CD4-positive, alpha-beta T cell (primary cell): ENCODE measurements around the gene SLC9A2. TPM values are rescaled to one million over a fixed set of nuclear protein-coding genes. Genes with fewer than 3 reads are reported as not detected.

Experiments used
- ATAC-seq: fragments of 200-7000 bp; cut with Tn5 transposase; one replicate; pipeline ENCODE4 v1.10.0; 2022; ENCODE audit warnings: mild to moderate bottlenecking; ENCODE audit not compliant: poor library complexity
- CTCF ChIA-PET: fragments of 350-600 bp; sonication (Branson Sonifier 250); formaldehyde crosslinking; loops from one replicate; lab custom pipeline; 2021; ENCODE audit warnings: antibody characterized with exemption, inconsistent platforms; lab: Charles Lee
- POLR2A ChIA-PET: fragments of 350-600 bp; sonication (Branson Sonifier 250); formaldehyde crosslinking; loops from one replicate; lab custom pipeline; 2021; ENCODE audit warnings: antibody characterized with exemption, inconsistent platforms; lab: Charles Lee
- DNase-seq, 14 experiments: peaks; one replicate each; pipeline ENCODE4 v3.0.0-alpha.2; 2013 to 2020; ENCODE audit warnings: mixed read lengths in 2 of 14
- H3K27ac ChIP-seq, 2 donors: one replicate each; pipeline versions ENCODE4 v1.5.1 to v1.7.0; 2013; ENCODE audit warnings: low read length in 2 of 2, low read depth in 1 of 2, mild to moderate bottlenecking in 1 of 2
- H3K27me3 ChIP-seq, 2 experiments: 1 replicate in 1 of 2; 2 replicates in 1 of 2; pipeline versions ENCODE4 v1.6.1 to v1.7.0; 2013; ENCODE audit warnings: low read length in 2 of 2, control low read depth in 1 of 2, mild to moderate bottlenecking in 1 of 2, moderate library complexity in 1 of 2; ENCODE audit not compliant: insufficient read depth in 2 of 2, control insufficient read depth in 1 of 2
- H3K36me3 ChIP-seq: one replicate; pipeline ENCODE4 v1.6.1; 2013; ENCODE audit warnings: low read length, control low read depth; ENCODE audit not compliant: insufficient read depth
- H3K4me1 ChIP-seq: one replicate; pipeline ENCODE4 v1.6.1; 2013; ENCODE audit warnings: low read length, control low read depth; ENCODE audit not compliant: insufficient read depth
- H3K4me3 ChIP-seq: one replicate; pipeline ENCODE4 v1.5.1; 2013; ENCODE audit warnings: mild to moderate bottlenecking, low read length, moderate library complexity
- H3K9me3 ChIP-seq, 2 experiments: 1 replicate in 1 of 2; 2 replicates in 1 of 2; pipeline versions ENCODE4 v1.6.1 to v1.7.0; 2013; ENCODE audit warnings: low read length in 2 of 2, mild to moderate bottlenecking in 2 of 2, control low read depth in 1 of 2, moderate library complexity in 1 of 2; ENCODE audit not compliant: control insufficient read depth in 1 of 2, insufficient read depth in 1 of 2
- H3K27ac Mint-ChIP-seq: one replicate; pipeline ENCODE4 v1.8.0; 2020; ENCODE audit warnings: mixed read lengths
- H3K27me3 Mint-ChIP-seq: one replicate; pipeline ENCODE4 v1.8.0; 2021; ENCODE audit warnings: mixed read lengths
- H3K36me3 Mint-ChIP-seq: one replicate; pipeline ENCODE4 v1.8.0; 2021; ENCODE audit warnings: low read depth, mixed read lengths
- H3K4me1 Mint-ChIP-seq: one replicate; pipeline ENCODE4 v1.8.0; 2021; ENCODE audit warnings: low read depth, mixed read lengths
- H3K4me3 Mint-ChIP-seq: one replicate; pipeline ENCODE4 v1.8.0; 2020; ENCODE audit warnings: mild to moderate bottlenecking, mixed read lengths
- H3K9me3 Mint-ChIP-seq: one replicate; pipeline ENCODE4 v1.8.0; 2020; ENCODE audit warnings: mixed read lengths
- intact Hi-C, 2 experiments: fragments of 100-400 bp; cut with DNase I in 1 of 2; cut with micrococcal nuclease in 1 of 2; formaldehyde crosslinking; loops; one replicate each; pipeline versions ENCODE4 v1.15.1 to v1.9.0; 2023 to 2025; cut with DNase I, micrococcal nuclease
- polyA plus RNA-seq, 2 donors: library from polyadenylated mRNA; unstranded; fragments of 120-200 nt; gene quantifications; one replicate each; pipeline ENCODE4 v1.2.1, GENCODE V29; 2013
- total RNA-seq, 174 experiments: library from RNA in 2 of 174; stranded (reverse) in 2 of 174; gene quantifications; one replicate each; pipeline ENCODE4 v1.2.3 and lab custom pipeline; 2021 to 2026
- TF ChIP-seq, protein P1 (sequence below): fragments of 200-600 bp; IDR thresholded peaks from one replicate; pipeline ENCODE4 v1.8.0; 2022; ENCODE audit warnings: antibody characterized with exemption, mild to moderate bottlenecking

SLC9A2 gene
- not detected for total RNA-seq
- 0.01 TPM for polyA plus RNA-seq (2013, experiment 1 of 2)
- 0.07 TPM for polyA plus RNA-seq (2013, experiment 2 of 2)
- total RNA-seq (lab: John Stamatoyannopoulos, UW): 0 to 1.8 (median 0.05) reads per million in 172 experiments

GRCh38 chr2:102619414-102620319 lies at the start of gene SLC9A2:
Gene SLC9A2, plus strand, starts transcription at chr2:102619553. Its CDS starts 296 bp downstream, at chr2:102619849.
- ATAC-seq (no peak), DNase-seq (no peak)
- ChIA-PET POLR2A (no interaction called here), CTCF (no interaction called here)
- H3K9me3 Mint-ChIP-seq: no peaks in the 10 kb centered on the region
- H3K4me3 Mint-ChIP-seq: peak within 1 kb of the TSS; percentile 79
- peaks cover 15% of the 10 kb centered on the region for H3K4me1 Mint-ChIP-seq
- peaks cover 12% of the 10 kb centered on the region for H3K4me1 ChIP-seq
- H3K36me3 ChIP-seq: no peaks in the 10 kb centered on the region
- intact Hi-C loops: loop anchor here (5.0 to 10.0 kb wide), 3 partner anchors 83 to 147 kb away; partner anchors contain the start of gene SLC9A4 (in 1 of the 2)
- no peak within 1 kb of the TSS for H3K27ac Mint-ChIP-seq
- TF ChIP-seq, protein P1, sequence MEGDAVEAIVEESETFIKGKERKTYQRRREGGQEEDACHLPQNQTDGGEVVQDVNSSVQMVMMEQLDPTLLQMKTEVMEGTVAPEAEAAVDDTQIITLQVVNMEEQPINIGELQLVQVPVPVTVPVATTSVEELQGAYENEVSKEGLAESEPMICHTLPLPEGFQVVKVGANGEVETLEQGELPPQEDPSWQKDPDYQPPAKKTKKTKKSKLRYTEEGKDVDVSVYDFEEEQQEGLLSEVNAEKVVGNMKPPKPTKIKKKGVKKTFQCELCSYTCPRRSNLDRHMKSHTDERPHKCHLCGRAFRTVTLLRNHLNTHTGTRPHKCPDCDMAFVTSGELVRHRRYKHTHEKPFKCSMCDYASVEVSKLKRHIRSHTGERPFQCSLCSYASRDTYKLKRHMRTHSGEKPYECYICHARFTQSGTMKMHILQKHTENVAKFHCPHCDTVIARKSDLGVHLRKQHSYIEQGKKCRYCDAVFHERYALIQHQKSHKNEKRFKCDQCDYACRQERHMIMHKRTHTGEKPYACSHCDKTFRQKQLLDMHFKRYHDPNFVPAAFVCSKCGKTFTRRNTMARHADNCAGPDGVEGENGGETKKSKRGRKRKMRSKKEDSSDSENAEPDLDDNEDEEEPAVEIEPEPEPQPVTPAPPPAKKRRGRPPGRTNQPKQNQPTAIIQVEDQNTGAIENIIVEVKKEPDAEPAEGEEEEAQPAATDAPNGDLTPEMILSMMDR: no peak
- no peaks in the 10 kb centered on the region for H3K36me3 Mint-ChIP-seq
- peaks cover 74% of the 10 kb centered on the region for H3K27me3 Mint-ChIP-seq
- H3K9me3 ChIP-seq: no peaks in the 10 kb centered on the region
- peak within 1 kb of the TSS; percentile 7 for H3K4me3 ChIP-seq
- H3K27ac ChIP-seq: no peak within 1 kb of the TSS
- H3K27me3 ChIP-seq: peaks cover 37 to 53% of the 10 kb centered on the region in 2 experiments

DNA sequence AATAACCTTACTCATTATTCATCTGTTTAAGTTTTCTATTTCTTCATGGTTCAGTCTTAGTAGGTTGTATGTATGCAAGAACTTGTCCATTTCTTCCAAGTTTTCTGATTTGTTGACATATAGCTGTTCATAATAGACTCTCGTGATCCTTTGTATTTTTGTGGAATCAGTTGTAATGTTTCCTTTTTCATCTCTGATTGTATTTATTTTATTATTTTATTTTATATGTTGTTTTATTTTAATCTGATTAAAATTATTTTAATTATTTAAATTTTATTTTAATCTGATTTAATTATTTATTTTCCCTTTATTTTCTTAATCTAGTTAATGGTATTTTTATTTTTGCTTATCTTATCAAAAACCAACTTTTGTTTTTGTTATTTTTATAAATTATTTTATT lies 43.5 kb upstream of the SLC9A2 start:
- no peak for ATAC-seq
- Histone ChIP-seq H3K36me3 (no peaks in the 10 kb centered on the region), H3K27ac (no peak overlapping the region), H3K4me1 (no peaks in the 10 kb centered on the region), H3K4me3 (no peak overlapping the region), H3K9me3 (peaks cover 0 to 16% of the 10 kb centered on the region in 2 experiments), H3K27me3 (peaks cover 0 to 3% of the 10 kb centered on the region in 2 experiments)
- no peaks in the 10 kb centered on the region for H3K36me3 Mint-ChIP-seq
- ChIA-PET CTCF (no interaction called here), POLR2A (no interaction called here)
- DNase-seq: no peak
- no peak overlapping the region for H3K27ac Mint-ChIP-seq
- H3K27me3 Mint-ChIP-seq: peaks cover 24% of the 10 kb centered on the region
- no peaks in the 10 kb centered on the region for H3K4me1 Mint-ChIP-seq
- H3K9me3 Mint-ChIP-seq: peaks cover 10% of the 10 kb centered on the region
- TF ChIP-seq, protein P1: no peak
- intact Hi-C loops: no loop called here
- H3K4me3 Mint-ChIP-seq: no peak overlapping the region

GRCh38 chr2:102578376-102578775 lies 41.0 kb upstream of the SLC9A2 start:
- Histone ChIP-seq H3K27ac (no peak overlapping the region), H3K4me3 (no peak overlapping the region), H3K27me3 (no peaks in the 10 kb centered on the region), H3K36me3 (no peaks in the 10 kb centered on the region), H3K9me3 (peaks cover 0 to 14% of the 10 kb centered on the region in 2 experiments), H3K4me1 (no peaks in the 10 kb centered on the region)
- Mint-ChIP-seq H3K4me1 (peaks cover 14% of the 10 kb centered on the region), H3K27me3 (peaks cover 33% of the 10 kb centered on the region), H3K9me3 (peaks cover 15% of the 10 kb centered on the region), H3K4me3 (no peak overlapping the region), H3K27ac (no peak overlapping the region), H3K36me3 (no peaks in the 10 kb centered on the region)
- no peak for ATAC-seq
- DNase-seq: no peak
- TF ChIP-seq, protein P1: no peak
- intact Hi-C loops: no loop called here
- POLR2A ChIA-PET: no interaction called here
- CTCF ChIA-PET: interaction anchor here (0.9 kb wide), 1 partner anchor 23 kb away, joined by 3 read pairs; no protein-coding TSS in a partner anchor
